HL-60 (cell line): Measurements from ENCODE around the gene TMEM204.

Source experiments
- DNase-seq, 2 experiments: peaks; one replicate each; pipeline ENCODE4 v3.0.0-alpha.2; 2010 to 2020; ENCODE audit warnings: low read depth in 1 of 2, low spot score in 1 of 2
- H3K27ac ChIP-seq: fragments of 250-450 bp; sonication (Bioruptor Pico); replicated peaks from 2 replicates; pipeline ENCODE4 v1.5.1; 2020; ENCODE audit warnings: mild to moderate bottlenecking, moderate library complexity
- H3K27me3 ChIP-seq: fragments of 250-450 bp; sonication (Bioruptor Pico); 2 replicates; pipeline ENCODE4 v1.5.1; 2021; ENCODE audit warnings: mild to moderate bottlenecking, moderate library complexity; ENCODE audit not compliant: insufficient read depth, poor library complexity, severe bottlenecking
- H3K4me3 ChIP-seq: replicated peaks from 2 replicates; pipeline ENCODE4 v1.5.1; 2011; ENCODE audit warnings: mild to moderate bottlenecking, control low read depth, low read length; ENCODE audit not compliant: insufficient read depth
- GABPA ChIP-seq: IDR thresholded peaks from 2 replicates; pipeline ENCODE4 v1.6.1; 2012; ENCODE audit warnings: low read depth
- POLR2AphosphoS5 ChIP-seq: IDR thresholded peaks from 2 replicates; pipeline ENCODE4 v1.6.1; 2012; ENCODE audit warnings: low read depth
- SPI1 ChIP-seq: IDR thresholded peaks from 2 replicates; pipeline ENCODE4 v1.6.1; 2012; ENCODE audit warnings: low read depth, mild to moderate bottlenecking, borderline replicate concordance
- TF ChIP-seq, protein P1 (sequence below): IDR thresholded peaks from 2 replicates; pipeline ENCODE4 v1.6.1; 2012; ENCODE audit warnings: low read depth; ENCODE audit not compliant: insufficient replicate concordance
- TF ChIP-seq, protein P2 (sequence below): IDR thresholded peaks from one replicate; pipeline ENCODE4 v1.5.1; 2011; ENCODE audit warnings: low read length, control low read depth, inconsistent platforms; ENCODE audit not compliant: insufficient read depth

TMEM204 gene

DNA sequence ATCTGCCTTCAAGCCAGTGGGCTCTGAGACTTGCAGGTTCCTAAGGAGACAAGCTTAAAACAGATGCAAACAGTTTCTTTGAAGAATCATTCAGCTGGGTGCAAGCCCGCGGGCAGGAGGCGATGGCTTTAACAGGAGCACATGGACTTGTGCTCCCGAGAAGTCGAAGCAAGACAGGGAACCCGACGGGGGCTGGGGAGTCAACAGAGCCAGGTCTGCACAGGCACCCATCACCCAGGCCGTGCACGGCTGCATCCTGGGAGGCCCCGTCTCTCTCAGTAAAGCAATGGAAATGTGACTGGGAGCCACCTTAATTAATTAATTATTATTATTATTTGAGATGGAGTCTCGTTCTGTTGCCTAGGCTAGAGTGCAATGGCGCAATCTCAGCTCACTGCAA is 44.4 kb upstream of the TMEM204 start:
- Histone ChIP-seq H3K27ac (peak overlapping the region; percentile 99), H3K27me3 (no peaks in the 10 kb centered on the region), H3K4me3 (peak overlapping the region; percentile 71)
- no peak for DNase-seq
- TF ChIP-seq POLR2AphosphoS5, result no peak

DNA sequence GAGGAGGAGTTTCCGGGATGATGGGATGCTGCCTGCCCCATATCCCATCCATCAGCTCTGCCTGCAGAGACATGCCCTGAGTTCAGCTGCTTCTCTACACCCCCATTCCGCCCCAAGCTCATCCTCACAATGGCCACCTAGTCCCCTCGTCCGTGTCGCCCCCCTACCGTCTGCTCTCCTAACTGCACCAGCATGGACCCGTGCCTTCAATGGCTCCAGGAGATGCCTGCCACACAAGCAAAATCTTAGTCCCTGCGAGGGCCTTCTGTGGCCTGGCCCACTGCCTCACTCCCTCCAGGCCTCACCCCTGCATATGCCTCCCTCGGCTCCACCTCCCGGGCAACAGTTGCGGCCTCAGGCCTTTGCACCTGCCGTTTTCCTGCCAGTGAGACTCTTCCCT is 42.1 kb upstream of the TMEM204 start:
- Histone ChIP-seq H3K27me3 (no peaks in the 10 kb centered on the region), H3K27ac (peak overlapping the region; percentile 99), H3K4me3 (peak overlapping the region; percentile 71)
- TF ChIP-seq, protein P1, sequence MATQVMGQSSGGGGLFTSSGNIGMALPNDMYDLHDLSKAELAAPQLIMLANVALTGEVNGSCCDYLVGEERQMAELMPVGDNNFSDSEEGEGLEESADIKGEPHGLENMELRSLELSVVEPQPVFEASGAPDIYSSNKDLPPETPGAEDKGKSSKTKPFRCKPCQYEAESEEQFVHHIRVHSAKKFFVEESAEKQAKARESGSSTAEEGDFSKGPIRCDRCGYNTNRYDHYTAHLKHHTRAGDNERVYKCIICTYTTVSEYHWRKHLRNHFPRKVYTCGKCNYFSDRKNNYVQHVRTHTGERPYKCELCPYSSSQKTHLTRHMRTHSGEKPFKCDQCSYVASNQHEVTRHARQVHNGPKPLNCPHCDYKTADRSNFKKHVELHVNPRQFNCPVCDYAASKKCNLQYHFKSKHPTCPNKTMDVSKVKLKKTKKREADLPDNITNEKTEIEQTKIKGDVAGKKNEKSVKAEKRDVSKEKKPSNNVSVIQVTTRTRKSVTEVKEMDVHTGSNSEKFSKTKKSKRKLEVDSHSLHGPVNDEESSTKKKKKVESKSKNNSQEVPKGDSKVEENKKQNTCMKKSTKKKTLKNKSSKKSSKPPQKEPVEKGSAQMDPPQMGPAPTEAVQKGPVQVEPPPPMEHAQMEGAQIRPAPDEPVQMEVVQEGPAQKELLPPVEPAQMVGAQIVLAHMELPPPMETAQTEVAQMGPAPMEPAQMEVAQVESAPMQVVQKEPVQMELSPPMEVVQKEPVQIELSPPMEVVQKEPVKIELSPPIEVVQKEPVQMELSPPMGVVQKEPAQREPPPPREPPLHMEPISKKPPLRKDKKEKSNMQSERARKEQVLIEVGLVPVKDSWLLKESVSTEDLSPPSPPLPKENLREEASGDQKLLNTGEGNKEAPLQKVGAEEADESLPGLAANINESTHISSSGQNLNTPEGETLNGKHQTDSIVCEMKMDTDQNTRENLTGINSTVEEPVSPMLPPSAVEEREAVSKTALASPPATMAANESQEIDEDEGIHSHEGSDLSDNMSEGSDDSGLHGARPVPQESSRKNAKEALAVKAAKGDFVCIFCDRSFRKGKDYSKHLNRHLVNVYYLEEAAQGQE, result no peak
- peak; percentile 76 for TF ChIP-seq POLR2AphosphoS5
- TF ChIP-seq, protein P2, sequence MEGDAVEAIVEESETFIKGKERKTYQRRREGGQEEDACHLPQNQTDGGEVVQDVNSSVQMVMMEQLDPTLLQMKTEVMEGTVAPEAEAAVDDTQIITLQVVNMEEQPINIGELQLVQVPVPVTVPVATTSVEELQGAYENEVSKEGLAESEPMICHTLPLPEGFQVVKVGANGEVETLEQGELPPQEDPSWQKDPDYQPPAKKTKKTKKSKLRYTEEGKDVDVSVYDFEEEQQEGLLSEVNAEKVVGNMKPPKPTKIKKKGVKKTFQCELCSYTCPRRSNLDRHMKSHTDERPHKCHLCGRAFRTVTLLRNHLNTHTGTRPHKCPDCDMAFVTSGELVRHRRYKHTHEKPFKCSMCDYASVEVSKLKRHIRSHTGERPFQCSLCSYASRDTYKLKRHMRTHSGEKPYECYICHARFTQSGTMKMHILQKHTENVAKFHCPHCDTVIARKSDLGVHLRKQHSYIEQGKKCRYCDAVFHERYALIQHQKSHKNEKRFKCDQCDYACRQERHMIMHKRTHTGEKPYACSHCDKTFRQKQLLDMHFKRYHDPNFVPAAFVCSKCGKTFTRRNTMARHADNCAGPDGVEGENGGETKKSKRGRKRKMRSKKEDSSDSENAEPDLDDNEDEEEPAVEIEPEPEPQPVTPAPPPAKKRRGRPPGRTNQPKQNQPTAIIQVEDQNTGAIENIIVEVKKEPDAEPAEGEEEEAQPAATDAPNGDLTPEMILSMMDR, result peak; percentile 51
- DNase-seq, result peak; percentile 78 to 89

DNA sequence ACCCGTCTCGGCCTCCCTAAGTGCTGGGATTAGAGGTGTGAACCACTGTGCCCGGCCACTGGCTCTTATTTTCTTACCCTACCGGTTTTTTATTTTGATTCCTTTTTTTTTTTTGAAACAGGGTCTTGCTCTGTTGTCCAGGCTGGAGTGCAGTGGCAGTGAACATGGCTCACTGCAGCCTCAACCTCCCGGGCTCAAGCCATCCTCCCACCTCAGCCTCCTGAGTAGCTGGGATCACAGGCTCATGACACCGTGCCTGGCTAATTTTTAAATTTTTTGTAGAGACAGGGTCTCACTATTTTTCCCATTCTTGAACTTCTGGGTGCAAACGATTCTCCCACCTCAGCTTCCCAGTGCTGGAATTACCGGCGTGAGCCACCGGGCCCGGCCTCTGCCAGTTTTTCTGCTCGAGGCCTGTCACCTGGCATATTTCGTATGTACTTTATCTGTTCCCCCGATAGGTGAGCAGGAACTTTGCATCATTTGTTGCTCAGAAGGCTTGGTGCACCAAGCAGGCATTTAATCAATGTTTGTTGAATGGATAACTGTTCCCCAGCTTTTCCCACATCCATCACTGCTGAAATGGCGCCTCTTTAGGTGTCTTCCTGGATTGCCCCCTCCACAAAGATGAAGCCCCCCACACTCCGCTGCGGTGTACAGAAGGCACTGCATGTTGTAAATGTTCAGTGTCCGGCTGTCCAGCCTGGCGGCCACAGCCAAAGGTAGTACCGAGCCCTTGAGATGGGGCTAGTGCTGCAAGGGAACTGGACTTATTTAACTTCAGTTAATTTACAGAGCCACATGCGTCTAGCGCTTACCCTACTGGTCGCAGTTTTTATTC is 41.2 kb upstream of the TMEM204 start:
- H3K4me3 ChIP-seq, result peak overlapping the region; percentile 71
- peak overlapping the region; percentile 99 for H3K27ac ChIP-seq
- no peaks in the 10 kb centered on the region for H3K27me3 ChIP-seq
- DNase-seq, result peak in 1 of 2 experiments; percentile 36
- TF ChIP-seq POLR2AphosphoS5 (no peak; the same call in 1 of the 2 replicates), SPI1 (no peak), GABPA (no peak)
- TF ChIP-seq, protein P2, result no peak
- TF ChIP-seq, protein P1, result no peak

DNA sequence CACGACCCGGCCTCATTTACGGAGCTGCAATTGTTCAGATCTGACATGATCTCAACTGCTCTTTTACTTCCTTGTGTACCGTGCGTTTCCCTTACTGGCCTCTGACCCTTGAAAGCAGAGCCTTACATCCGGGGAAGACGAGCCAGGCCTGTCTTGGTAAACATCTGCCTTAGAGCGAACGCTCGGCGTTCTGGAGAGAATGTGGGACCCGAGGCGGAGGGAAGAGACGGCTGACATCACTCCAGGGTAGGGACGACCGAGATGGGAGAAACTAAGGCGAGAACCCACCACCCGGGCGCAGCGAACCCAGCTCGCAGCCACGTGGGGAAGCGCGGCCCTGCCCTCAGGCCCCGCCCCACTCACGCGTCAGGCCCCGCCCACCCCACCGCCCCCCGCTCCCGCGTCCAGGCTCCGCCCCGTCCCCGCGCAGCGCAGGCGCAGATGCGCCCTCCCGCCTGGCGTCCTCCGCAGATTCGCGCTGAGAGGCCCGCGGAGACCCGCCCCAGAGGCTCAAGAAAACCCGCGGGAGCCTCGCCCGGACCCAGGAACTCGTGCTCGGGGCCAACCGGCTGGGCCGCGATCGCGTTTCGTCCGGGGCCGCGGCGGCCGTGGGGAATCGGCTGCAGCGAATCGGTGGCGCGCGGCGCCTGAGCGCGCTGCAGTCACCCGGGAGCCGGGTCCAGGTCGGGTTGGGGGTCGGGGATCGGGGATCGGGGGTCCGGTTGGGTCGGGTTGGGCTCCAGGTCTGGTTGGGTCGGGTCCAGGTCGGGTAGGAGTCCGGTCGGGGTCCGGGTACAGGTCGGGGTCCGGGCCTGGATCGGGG is 40.3 kb upstream of the TMEM204 start, which contains the start of gene TELO2:
TSS of gene TELO2 (plus strand) at position 438 of the 823 bp plus-strand sequence. CDS start 922 bp downstream, outside the sequence.
- peak within 1 kb of the TSS; percentile 71 for H3K4me3 ChIP-seq
- DNase-seq, result peak; percentile 78 to 81
- peak within 1 kb of the TSS; percentile 99 for H3K27ac ChIP-seq
- TF ChIP-seq GABPA (no peak), POLR2AphosphoS5 (peak; percentile 58; the same call in 1 of the 2 replicates)
- H3K27me3 ChIP-seq, result no peaks in the 10 kb centered on the region
